AG09319 (cell line): ENCODE data around the gene GNG2.

Experiments
- DNase-seq: peaks from one replicate; pipeline ENCODE4 v3.0.0-alpha.2; 2010; ENCODE audit warnings: low read depth; ENCODE audit errors: extremely low read depth
- TF ChIP-seq, protein P1 (sequence below): IDR thresholded peaks from 2 replicates; pipeline ENCODE4 v1.5.1; 2011; ENCODE audit warnings: low read depth, mild to moderate bottlenecking, inconsistent platforms, low read length, moderate library complexity

The GNG2 gene

DNA sequence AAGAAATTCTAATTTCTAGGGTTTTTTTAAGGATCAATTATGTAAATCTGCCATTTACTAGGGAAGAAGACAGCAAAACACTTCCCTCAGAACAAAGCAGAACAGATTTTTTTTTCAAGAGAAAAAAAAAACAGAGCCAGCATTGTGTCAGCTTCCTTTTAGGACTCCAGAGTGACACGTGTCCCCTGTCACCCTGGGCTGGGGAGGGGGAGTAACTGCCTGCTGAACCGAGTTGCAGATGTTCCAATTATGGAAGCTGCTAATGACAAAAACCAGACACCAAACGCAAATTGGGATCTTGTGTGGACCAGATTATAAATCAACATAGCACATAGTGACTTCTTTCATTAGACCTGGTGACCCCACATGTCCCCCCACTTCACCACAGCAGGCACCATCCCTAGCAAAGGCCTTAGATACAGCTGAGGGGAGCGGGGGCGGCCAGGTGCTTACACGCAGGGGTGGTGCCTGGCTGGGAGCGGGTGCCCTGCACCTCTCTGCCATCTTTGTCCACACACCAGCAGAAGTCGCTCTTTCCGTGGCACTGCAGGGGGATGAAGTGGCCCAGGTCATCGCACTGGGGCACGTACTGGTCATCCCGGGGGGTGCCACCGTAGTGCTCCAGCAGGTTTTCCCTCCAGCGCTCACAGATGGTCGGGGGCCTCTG lies 154.3 kb downstream of the GNG2 start:
- TF ChIP-seq, protein P1, sequence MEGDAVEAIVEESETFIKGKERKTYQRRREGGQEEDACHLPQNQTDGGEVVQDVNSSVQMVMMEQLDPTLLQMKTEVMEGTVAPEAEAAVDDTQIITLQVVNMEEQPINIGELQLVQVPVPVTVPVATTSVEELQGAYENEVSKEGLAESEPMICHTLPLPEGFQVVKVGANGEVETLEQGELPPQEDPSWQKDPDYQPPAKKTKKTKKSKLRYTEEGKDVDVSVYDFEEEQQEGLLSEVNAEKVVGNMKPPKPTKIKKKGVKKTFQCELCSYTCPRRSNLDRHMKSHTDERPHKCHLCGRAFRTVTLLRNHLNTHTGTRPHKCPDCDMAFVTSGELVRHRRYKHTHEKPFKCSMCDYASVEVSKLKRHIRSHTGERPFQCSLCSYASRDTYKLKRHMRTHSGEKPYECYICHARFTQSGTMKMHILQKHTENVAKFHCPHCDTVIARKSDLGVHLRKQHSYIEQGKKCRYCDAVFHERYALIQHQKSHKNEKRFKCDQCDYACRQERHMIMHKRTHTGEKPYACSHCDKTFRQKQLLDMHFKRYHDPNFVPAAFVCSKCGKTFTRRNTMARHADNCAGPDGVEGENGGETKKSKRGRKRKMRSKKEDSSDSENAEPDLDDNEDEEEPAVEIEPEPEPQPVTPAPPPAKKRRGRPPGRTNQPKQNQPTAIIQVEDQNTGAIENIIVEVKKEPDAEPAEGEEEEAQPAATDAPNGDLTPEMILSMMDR = no peak
- DNase-seq = no peak

DNA sequence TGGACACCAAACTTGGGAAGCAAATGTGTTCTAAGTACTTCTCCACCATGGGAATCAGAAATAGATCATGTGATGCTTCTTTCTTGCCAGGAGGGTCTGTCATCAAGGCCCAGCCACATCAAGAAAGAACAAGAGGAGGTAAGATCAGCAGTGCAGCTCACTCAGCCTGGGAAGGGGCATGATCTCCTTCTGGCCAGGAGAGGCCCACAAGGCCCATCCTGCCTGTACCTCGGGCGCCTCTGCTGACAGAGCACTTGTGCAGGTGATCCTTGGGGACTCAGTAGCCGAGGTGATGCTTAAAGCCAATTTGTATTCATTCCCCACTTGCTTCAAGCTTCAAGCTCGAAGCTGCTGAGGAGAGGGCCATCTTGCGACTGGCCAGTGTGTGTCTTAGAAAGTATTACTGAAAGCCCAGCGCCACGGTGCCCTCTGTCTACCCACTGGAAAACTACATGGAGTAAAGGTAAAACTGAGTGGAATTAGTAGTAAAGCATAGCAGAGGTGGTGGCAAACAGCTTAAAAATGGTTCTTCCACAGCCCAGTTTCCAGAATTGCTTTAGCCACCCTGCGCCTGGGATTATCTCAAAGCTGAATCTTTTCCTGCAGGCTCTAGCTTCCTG lies 155.1 kb downstream of the GNG2 start:
- TF ChIP-seq, protein P1 = peak; percentile 30
- DNase-seq = no peak

DNA sequence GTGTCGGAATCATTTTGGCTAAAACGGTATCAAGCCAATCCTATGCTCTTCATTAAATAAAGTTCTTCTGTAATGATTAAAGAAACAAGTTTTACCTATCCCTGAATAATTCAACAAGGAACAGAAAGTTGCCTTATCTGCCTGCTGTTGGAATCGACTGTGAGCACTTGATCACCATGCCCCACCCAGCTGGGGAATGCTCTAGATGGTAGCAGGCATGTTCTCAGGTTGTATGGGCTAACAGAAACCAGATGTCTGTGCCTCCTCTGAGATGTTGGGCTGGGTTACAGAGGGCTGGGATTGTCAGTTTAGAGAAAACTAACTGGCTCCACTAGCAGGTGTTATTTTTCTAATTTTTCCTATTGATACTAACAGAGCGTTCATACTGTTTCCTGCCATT lies 157.8 kb downstream of the GNG2 start:
- DNase-seq = no peak
- TF ChIP-seq, protein P1 = no peak

DNA sequence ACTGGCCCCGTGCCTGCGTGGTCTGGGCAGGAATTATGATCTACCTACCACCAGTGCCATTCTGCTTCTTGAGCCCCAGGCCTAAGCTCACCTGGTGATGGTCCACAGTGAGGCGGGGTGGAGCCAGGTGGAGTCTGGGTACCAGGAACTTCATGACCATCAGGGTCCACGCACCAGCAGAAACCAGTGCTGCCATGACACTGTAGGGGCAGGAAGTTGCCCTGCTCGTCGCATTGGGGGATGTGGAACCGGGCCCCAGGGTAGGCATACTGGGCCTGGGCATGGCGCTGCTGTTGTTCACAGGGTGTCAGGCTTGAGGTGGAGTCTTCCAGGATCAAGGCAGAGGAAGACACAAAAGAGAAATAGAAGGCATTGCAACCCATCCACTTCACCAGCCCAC lies 158.6 kb downstream of the GNG2 start:
- no peak for DNase-seq
- TF ChIP-seq, protein P1 = no peak
